Spinal cord (tissue), 10 donors: ENCODE results near the gene LRRC25. TPM values are rescaled to one million over a fixed set of nuclear protein-coding genes. Genes with fewer than 3 reads are reported as not detected.
"Not testable (repeated sequence)": the region's sequence is repeated elsewhere in the genome, so short reads cannot be mapped to it uniquely, and the experiment has no call there.

Source experiments
- DNase-seq, 6 donors: peaks; one replicate each; pipeline versions ENCODE4 v3.0.0 to v3.0.0-alpha.2; 2013 to 2015; ENCODE audit warnings: low spot score in 6 of 6, low read depth in 4 of 6
- H3K27ac ChIP-seq: one replicate; pipeline ENCODE4 v1.5.1; 2013; ENCODE audit warnings: low read depth, low read length, control low read depth
- H3K27me3 ChIP-seq: one replicate; pipeline ENCODE4 v1.6.1; 2013; ENCODE audit warnings: low read length; ENCODE audit not compliant: control insufficient read depth, insufficient read depth
- H3K36me3 ChIP-seq: one replicate; pipeline ENCODE4 v1.6.1; 2013; ENCODE audit warnings: low read length; ENCODE audit not compliant: control insufficient read depth, insufficient read depth
- H3K4me1 ChIP-seq: one replicate; pipeline ENCODE4 v1.6.1; 2013; ENCODE audit warnings: low read length; ENCODE audit not compliant: control insufficient read depth, insufficient read depth
- H3K4me3 ChIP-seq: one replicate; pipeline ENCODE4 v1.5.1; 2013; ENCODE audit warnings: low read depth, low read length, control low read depth
- H3K9me3 ChIP-seq: one replicate; pipeline ENCODE4 v1.6.1; 2013; ENCODE audit warnings: low read length; ENCODE audit not compliant: control insufficient read depth, insufficient read depth
- WGBS: methylation state at CpG from one replicate; pipeline ENCODE4 v1.1.5; 2013; ENCODE audit warnings: missing lambda C conversion rate; ENCODE audit not compliant: insufficient coverage; 5-methylcytosine and 5-hydroxymethylcytosine counted together
- polyA plus RNA-seq, 2 donors: library from polyadenylated mRNA; unstranded; fragments of 120-200 nt; gene quantifications; one replicate each; pipeline ENCODE4 v1.2.1, GENCODE V29; 2013; ENCODE audit not compliant: insufficient read length in 2 of 2
- total RNA-seq, 2 donors: library from RNA; depleted of rRNA in 1 of 2; stranded (reverse); fragments of 120-200 nt in 1 of 2; fragments of >200 nt in 1 of 2; gene quantifications; one replicate each; pipeline versions ENCODE4 v1.2.3 to v1.2.4, GENCODE V29; 2013 to 2014
- donor health status: healthy.

The LRRC25 gene
- total and polyA plus RNA-seq, 4 donors = 1.3 to 2.4 (median 1.6) TPM

DNA sequence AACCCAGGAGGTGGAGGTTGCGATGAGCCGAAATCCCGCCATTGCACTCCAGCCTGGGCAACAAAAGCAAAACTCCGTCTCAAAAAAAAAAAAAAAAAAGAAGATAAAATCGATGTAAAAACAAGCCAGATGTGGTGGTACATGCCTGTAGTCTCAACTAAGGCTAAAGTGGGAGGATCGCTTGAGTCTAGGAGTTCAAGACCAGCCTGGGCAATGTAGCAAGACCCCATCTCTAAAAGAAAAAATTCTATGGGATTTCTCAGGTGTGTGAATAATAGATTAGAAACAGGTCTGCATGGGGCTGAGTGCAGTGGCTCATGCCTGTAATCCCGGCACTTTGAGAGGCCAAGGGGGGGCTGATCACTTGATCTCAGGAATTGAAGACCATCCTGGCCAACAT is 45.9 kb downstream of the LRRC25 start:
- no peaks in the 10 kb centered on the region for H3K27me3 ChIP-seq
- peaks cover 28% of the 10 kb centered on the region for H3K36me3 ChIP-seq
- no peak overlapping the region for H3K27ac ChIP-seq
- WGBS = 100% methylated on average over 1 of the region's 7 CpGs
- no peak for DNase-seq
- H3K9me3 ChIP-seq = no peaks in the 10 kb centered on the region
- no peak overlapping the region for H3K4me3 ChIP-seq
- peaks cover 4% of the 10 kb centered on the region for H3K4me1 ChIP-seq

DNA sequence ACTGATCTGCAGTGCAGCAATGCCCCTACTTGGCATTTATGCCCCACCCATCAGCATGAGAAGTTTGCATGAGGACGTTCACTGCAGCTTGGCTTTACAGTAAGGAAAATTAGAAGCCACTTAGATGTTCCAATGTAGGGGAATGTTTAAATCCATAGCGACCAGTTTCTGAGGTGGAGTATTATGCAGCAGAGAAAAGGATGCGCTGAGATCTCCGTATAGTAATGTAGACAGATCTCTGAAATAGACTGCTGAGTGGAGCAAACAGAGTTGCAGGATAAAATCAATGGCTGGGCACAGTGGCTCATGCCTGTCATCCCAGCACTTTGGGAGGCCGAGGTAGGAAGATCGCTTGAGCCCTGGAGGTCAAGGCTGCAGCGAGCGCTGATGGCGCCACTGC is 46.9 kb downstream of the LRRC25 start:
- peaks cover 17% of the 10 kb centered on the region for H3K36me3 ChIP-seq
- peaks cover 4% of the 10 kb centered on the region for H3K4me1 ChIP-seq
- no peaks in the 10 kb centered on the region for H3K9me3 ChIP-seq
- DNase-seq = no peak
- H3K27ac ChIP-seq = no peak overlapping the region
- WGBS = 87% methylated on average over 9 of the region's 9 CpGs
- no peak overlapping the region for H3K4me3 ChIP-seq
- H3K27me3 ChIP-seq = no peaks in the 10 kb centered on the region

DNA sequence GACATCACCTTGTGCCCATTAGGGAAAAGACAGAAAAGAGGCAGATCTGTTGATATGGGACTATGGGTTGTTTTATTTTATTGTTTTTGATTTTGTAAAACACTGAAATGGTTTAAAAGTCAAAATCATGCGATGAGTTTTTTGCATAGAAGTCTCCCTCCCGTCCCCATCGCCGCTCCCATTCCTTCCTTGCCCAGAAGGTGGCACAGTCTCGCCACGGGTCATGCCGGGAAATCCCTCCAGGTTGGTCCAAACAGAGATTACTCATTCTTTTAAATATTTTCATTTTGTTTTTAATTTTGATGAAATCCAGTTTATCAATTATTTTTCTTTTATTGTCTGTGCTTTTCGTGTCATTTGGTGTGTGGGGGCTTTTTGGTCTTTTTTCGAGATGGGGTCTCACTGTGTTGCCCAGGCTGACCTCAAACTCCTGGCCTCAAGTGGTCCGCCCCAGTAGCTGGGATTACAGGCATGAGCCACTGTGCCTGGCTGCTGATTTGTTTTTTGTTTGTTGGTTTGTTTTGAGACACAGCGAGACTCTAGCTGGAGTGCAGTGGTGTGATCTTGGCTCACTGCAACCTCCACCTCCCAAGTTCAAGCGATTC is 47.8 kb downstream of the LRRC25 start:
- peak in 2 of 6 donors; percentile 12 to 33 for DNase-seq
- H3K27me3 ChIP-seq = no peaks in the 10 kb centered on the region
- H3K4me3 ChIP-seq = no peak overlapping the region
- H3K9me3 ChIP-seq = no peaks in the 10 kb centered on the region
- H3K4me1 ChIP-seq = peaks cover 9% of the 10 kb centered on the region
- WGBS = 89% methylated on average over 3 of the region's 12 CpGs
- no peak overlapping the region for H3K27ac ChIP-seq
- H3K36me3 ChIP-seq = peaks cover 14% of the 10 kb centered on the region

DNA sequence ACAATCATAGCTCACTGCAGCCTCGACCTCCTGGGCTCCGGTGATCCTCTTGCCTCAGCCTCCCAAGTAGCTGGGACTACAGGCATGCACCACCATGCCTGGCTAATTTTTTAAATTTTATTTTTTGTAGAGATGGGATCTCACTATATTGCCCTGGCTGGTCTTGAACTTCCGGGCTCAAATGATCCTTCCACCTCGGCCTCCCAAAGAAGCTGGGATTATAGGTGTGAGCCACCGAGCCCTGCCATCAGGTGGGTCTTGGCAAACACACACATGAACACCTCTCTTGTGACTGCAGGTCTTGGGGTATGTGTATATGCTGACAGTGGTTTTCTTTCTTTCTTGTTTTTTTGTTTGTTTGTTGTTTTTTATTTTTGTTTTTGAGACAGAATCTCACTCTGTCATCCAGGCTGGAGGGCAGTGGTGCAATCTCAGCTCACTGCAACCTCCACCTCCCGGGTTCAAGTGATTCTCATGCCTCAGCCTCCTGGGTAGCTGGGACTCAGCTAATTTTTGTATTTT is 48.5 kb downstream of the LRRC25 start:
- WGBS = 100% methylated on average over 1 of the region's 6 CpGs
- not testable (repeated sequence) for DNase-seq, H3K9me3 ChIP-seq, H3K27me3 ChIP-seq, H3K27ac ChIP-seq, H3K4me3 ChIP-seq
- Histone ChIP-seq H3K4me1 (peaks cover 13% of the 10 kb centered on the region), H3K36me3 (peaks cover 14% of the 10 kb centered on the region)

DNA sequence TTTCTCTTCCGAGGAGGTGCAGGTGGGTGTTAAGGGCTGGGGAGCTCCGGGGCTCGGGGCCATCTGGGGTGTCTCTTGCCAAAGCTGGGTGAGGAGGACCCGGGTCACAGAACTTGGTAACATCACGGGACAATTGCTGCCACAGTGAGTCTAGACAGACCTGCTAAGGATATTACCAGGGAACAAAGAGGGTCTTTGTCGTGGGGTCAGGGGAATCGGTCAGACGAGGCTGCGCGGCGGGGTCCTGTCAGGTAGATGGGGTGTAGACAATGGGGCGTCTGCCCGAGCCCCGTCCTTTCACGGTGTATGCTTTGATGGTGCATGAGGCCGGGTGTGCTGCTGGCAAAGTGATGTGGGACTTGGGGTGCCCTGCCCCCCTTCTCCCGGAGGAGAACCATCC is 49.3 kb downstream of the LRRC25 start:
- 39% methylated on average over 16 of the region's 17 CpGs for WGBS
- no peak overlapping the region for H3K27ac ChIP-seq

DNA sequence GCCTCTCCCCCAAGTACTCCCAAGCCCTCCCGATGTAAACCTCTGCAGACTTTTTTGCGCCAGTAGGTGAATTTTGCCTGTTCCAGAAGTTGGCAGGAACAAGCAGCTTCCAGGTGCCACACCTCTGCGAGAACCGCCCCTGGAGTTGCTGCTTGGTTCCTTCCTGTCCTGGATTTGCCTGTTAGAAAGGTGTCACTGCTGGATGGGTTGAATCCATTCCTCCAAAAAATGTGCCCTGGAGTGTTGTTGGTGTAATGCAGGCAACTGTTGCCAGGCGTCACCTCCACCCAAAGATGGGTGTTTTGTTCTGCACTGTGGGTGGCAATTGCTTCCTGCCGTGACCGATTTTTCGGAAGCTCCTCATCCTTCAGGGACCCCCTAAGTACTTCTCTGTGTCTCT is 51.3 kb downstream of the LRRC25 start:
- H3K27me3 ChIP-seq = no peaks in the 10 kb centered on the region
- peaks cover 23% of the 10 kb centered on the region for H3K36me3 ChIP-seq
- no peaks in the 10 kb centered on the region for H3K9me3 ChIP-seq
- H3K4me1 ChIP-seq = peaks cover 29% of the 10 kb centered on the region
- DNase-seq = no peak
- WGBS = 68% methylated on average over 4 of the region's 8 CpGs
- H3K4me3 ChIP-seq = no peak overlapping the region
- H3K27ac ChIP-seq = no peak overlapping the region

More for the DNA sequence above, 49.3 kb downstream of the LRRC25 start:
- no peak overlapping the region for H3K4me3 ChIP-seq
- no peak for DNase-seq
- H3K4me1 ChIP-seq = peaks cover 16% of the 10 kb centered on the region
- no peaks in the 10 kb centered on the region for H3K9me3 ChIP-seq
- no peaks in the 10 kb centered on the region for H3K27me3 ChIP-seq
- peaks cover 17% of the 10 kb centered on the region for H3K36me3 ChIP-seq

DNA sequence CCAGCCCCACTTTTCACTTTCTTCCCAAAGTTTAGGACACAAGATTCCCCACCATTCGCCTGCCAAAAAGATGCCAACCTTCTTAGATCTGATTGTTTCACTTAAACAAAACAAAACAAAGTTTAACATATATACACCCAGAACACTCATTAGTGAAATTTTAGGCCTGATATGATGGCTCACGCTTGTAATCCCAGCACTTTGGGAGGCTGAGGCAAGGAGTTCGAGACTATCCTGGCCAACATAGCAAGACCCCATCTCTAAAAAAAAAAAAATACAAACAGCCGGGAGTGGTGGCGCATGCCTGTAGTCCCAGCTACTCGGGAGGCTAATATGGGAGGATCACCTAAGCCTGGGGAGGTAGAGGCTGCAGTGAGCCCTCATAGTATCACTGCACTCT is 52.1 kb downstream of the LRRC25 start:
- Histone ChIP-seq H3K36me3 (peaks cover 18% of the 10 kb centered on the region), H3K27me3 (no peaks in the 10 kb centered on the region), H3K4me1 (peaks cover 32% of the 10 kb centered on the region), H3K27ac (no peak overlapping the region), H3K9me3 (no peaks in the 10 kb centered on the region), H3K4me3 (no peak overlapping the region)
- 80% methylated on average over 1 of the region's 6 CpGs for WGBS
- DNase-seq = no peak

DNA sequence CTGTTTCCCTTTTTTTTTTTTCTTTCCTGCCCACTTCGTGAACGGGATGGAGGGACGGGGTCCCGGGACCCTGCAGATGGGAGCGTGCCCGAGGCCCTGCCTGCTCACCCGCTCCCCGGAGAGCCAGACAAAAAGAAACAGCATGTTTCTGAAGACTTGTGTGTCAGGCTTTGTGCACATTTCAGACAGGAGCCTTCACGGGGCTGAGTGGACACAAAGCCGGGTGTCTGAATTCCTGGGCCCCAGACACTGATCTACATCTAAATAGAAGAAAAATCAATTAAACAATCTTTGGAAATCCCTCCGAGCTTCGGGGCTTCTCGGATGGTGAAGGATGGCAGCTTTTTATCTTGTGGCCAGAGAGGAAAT is 52.9 kb downstream of the LRRC25 start:
- Histone ChIP-seq H3K9me3 (no peaks in the 10 kb centered on the region), H3K27me3 (no peaks in the 10 kb centered on the region), H3K36me3 (peaks cover 14% of the 10 kb centered on the region), H3K4me3 (no peak overlapping the region), H3K27ac (no peak overlapping the region), H3K4me1 (peaks cover 39% of the 10 kb centered on the region)
- DNase-seq = peak in 2 of 6 donors; percentile 17 to 52
- WGBS = 22% methylated on average over 10 of the region's 13 CpGs

DNA sequence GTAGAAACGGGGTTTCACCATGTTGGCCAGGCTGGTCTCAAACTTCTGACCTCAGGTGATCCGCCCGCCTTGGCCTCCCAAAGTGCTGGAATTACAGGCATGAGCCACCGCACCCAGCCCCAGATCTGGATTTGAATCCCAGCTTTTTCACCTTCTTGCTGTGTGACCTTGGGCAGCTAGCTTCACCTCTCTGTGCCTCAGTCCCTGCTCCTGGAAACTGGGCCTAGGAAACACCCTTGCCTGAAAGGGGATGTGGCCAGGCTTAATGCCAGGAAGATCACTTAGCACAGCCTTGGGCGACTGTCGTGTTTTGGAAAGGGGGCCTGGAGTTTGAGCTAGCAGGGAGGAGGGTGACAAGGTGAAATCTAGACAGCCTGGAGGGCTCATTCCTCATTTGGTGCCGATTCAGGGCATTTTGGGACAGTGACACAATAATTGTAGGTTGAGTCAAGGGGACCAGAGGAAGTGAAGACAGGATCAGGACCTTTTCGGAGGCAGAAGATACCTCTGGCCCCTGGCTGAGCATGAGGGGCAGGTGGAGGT is 55.3 kb downstream of the LRRC25 start:
- H3K36me3 ChIP-seq = peaks cover 11% of the 10 kb centered on the region
- H3K27ac ChIP-seq = no peak overlapping the region
- H3K9me3 ChIP-seq = no peaks in the 10 kb centered on the region
- no peak for DNase-seq
- H3K27me3 ChIP-seq = no peaks in the 10 kb centered on the region
- H3K4me1 ChIP-seq = peaks cover 34% of the 10 kb centered on the region
- 86% methylated on average over 5 of the region's 8 CpGs for WGBS
- no peak overlapping the region for H3K4me3 ChIP-seq
